Middle frontal gyrus (tissue), 1 donor: ENCODE data around the gene FAM163B.

Experiments used
- DNase-seq: peaks from one replicate; pipeline ENCODE4 v3.0.0-alpha.2; 2015; ENCODE audit warnings: low spot score; ENCODE audit errors: extremely low spot score

Gene FAM163B

DNA sequence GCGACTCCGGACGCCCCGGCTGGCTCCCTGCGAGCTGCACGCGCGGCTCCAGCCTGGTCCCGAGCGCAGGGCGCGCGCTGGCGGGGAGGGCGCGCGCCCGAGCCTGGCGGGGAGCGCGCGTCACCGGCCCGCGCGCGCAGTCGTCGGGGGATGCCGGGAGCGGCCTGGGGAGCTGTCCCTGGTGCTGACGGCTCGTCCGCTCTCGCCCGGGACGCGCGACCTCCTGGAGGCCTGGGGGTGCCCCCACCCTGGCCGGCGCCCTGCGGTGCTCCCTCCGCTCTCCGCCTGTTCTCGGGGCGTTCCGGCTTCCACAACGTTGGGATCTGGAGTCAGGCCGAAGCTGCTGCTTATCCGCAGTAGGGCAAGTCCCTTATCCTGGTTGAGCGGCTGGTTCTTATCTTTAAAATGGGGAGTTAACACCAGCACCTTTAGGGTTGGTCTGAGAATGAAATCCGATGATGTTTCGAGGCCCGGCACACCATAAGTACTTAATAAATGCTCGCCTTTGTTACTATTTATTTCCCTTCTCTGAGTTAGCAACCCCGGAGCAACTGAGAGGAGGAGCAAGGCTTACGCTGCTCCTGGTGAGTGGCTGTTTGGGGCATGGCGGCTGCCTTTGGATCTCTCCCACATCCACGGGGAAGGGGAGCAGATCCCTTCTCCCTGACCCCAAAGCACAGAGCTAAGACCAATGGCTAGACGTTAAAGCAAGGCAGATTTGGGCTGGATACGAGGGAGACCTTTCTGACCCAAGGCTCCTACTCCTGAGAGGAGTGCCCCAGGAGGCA, at the start of gene FAM163B:
Gene FAM163B, minus strand, starts transcription at position 79 of the 788 bp plus-strand sequence. CDS start 29,166 bp downstream, outside the sequence.
- no peak for DNase-seq

DNA sequence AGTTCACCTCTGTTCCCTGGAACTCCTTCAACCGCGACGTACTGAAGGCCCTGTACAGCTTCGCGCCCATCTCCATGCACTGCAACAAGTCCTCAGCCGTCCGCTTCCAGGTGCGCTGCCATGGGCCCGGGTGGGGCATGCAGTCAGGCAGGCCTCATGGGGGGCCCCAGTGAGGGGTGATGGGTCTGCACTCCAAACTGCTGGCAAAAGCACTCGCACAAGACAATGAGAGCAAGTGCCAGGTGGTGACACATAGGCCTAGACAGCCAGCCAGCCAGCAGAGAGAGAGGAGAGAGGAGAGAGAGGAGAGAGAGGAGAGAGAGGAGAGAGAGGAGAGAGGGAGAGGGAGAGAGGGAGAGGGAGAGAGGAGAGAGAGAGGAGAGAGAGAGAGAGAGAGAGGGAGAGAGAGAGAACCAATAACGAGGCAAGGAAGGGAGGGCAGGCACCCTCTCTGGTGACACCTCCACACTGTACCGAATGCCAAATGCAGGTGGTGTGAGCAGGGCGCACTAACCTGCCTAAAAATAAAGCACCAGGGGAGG, 48.0 kb upstream of the FAM163B start:
- DNase-seq: no peak

DNA sequence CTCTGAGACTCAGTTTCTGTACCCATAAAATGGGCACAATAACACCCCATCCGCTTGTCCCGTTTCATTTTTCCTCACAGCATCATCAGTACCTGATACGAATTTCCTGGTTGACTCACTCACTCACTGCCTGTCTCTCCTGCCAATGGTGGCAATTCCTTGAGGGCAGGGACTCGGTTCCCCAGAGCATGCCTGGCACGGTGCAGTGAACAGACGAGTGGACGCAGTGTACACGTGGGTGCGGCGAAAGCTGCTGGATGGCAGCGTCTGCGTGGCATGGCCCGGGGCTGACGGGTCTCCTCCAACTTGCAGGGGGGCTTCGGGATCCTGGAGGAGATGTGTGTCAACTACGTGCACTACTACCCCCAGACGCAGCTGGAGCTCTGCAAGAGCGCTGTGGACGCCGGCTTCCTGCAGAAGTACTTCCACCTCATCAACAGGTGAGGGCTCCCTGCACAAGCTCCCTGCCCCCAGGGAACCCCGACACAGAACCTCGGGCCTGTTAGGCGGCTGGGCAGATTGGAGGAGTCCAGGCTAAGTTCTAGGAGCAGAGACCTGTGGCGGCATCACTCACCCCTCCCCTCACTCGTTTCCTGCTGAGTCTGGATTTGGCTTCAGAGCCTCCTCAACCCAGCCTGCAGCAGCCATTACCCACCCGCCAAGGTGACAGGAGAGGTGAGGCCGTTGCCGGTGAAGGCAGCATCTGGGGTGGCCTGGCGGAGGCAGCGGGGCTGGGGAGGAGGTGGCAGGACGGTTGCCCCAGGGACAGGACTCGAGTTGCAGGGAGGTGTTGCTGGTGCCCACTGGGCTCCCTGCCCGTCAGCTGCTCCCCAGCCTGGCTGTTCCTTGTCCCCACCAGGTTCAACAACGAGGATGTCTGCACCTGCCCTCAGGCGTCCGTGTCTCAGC, 47.3 kb upstream of the FAM163B start:
- no peak for DNase-seq

DNA sequence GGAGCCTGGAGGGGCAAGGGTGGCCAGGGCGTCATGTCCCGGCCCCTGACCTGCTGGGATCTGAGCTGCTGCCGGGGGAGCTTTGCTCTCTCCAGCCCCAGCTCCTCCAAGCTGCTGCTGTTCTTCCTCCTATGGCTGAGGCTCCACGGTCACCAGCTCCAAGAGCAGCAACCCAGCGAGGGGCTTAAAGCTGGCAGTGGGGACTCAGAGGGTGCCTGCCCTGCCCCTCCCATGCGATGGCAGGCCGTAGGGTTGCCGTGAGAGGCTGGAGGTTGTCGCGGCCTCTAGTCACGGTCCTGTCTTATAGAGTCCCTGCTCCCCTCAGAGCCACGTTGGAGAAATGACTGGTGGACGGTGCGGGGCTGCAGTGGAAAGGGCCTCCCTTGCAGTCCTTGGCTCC, 46.5 kb upstream of the FAM163B start:
- no peak for DNase-seq

DNA sequence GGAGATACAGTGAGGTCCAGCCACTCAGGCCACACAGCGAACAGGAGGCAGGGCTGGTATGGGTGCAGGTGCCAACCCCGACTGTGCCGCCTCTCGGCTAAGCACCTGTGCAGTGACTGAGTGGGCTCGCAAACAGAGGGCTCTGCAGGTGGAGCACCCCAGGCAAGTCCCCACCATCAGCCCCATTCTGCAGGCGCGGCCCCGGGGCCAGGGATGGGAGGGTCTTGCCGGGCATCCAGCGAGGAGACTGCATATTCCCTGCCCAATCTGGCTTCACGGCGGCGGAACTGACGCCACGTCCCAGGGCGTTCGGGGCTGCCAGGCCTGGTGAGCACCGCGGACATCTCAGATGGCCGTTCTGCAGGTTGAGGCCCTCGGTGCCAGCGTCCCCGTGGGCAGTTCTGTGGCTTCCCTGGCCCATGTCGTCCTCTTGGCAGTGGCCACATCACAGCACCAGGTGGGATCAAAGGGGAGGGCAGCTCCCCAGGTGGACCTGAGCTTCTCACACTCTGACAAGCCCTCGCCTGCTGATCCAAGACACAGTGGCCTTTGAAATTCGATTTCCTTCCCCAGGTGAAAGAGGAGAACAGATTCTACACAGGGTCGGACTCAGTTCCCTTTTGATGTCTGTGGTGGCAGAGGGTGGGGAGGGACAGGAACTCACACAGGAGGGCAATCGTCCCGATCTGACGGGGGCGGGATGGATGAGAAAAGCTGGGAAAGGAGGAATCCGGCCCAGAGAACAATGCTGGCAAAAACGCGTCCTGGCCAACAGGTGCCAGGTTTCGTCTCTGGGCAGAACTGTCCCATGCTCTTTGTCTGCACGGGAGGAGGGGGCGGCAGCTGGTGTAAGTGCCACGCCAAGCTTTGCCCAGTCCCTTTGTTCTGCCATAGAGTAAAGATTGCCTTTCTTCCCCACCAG, 45.8 kb upstream of the FAM163B start:
- no peak for DNase-seq

DNA sequence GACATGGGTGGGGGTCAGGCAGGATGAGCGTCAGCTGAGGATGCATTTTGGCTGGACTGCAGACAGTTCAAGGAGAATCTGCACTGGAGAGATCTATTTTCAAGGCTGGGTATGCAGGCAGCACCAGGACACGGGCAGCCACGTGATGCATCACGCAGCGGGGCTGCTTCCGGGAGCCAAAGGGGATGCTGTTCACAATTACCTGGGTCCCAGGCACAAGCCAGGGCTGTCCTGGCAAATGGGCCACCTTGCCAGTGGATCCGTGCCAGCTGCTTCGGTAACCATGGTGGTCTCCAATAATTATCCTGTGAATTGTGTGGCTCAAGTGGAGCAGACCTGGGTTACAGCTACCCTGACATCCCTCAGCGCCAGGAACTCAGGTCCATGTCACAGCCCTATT, 44.4 kb upstream of the FAM163B start:
- DNase-seq: no peak

DNA sequence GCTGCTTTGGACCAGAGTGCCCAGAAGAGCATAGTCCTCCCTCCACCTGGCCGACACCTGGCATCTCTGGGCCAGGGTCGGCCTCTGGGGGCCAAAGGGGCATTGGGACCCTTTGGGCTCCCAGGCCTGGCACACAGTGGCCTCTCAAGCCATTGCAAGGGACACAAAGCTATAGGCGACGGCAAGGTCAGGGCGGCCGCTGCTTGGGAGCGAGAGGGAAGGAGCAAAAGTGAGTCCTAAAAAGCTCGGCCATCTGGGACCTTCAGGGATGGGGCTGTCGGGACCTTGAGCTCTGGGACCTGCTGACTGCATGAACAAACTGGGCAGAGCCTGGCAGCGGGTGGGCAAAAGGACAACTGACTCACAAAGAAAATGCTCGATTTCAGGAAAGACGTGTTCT, 40.8 kb upstream of the FAM163B start:
- DNase-seq: no peak

DNA sequence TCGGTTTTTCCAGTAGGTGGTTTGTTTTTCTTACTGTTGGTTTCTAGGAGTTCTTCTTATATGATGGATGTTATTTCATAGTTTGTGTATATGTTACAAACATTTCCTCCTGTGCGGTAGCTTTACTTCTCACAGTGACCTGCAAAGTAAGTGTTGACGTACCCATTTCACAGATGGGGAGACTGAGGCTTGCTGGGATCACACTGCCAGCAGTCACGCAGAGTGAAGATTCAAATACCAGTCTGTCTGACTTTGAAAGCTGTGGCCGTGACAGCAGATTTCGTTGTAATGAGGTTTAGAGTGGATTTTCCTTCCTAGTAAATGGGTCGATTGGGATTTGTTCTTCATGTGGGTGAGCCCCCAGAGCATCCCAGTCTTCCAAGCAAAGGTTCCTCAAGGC, 40.0 kb upstream of the FAM163B start:
- no peak for DNase-seq

DNA sequence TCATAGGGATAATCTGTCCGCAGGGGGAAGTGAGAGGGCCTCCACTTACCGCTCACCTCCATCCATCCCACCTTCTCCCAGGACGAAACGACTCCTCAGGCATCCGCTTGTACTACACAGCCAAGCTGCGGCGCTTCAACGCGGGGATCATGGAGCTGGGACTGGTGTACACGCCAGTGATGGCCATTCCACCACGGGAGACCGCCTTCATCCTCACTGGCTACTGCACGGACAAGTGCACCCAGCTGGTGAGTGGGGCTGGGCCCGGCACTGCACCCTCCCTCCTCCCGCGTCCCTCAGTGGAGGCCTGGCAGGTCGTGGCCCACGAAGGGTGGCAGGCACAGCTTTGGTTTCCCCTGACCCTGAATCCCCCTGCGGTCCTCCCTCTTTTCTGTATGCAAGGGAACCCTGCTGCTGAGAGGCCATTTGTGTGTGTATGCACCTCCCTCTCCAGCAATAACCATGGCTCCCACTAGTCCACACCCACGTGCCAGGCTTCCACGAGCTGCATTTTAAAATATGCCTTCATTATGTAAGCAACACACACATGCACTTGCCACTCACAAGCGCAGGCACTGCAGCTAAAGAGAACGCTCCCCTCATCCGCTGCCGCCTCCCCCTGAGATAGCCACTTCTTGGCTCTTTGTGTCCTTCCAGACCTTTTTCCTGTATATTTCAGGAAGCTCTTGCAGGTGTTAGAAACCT, 38.7 kb upstream of the FAM163B start:
- DNase-seq: no peak

DNA sequence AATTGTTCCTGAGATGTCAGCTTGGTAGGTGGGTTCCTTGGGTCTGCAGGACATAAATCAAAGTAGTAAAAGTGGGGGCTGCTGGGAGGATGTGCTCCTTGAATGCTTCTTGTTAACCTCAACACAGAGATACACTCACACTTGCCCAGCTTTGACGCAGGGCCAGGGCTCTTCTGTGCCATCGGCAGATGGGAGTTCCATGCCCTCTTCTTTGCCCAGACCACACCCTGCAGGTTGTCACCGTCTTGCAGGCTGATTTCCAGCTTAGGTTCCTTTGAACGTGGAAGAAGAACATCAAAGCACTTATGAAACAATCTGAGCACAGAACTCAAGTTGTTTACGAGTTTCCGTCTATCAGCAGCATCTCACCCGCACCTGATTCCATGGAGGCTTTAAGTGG, 38.0 kb upstream of the FAM163B start:
- DNase-seq: no peak

DNA sequence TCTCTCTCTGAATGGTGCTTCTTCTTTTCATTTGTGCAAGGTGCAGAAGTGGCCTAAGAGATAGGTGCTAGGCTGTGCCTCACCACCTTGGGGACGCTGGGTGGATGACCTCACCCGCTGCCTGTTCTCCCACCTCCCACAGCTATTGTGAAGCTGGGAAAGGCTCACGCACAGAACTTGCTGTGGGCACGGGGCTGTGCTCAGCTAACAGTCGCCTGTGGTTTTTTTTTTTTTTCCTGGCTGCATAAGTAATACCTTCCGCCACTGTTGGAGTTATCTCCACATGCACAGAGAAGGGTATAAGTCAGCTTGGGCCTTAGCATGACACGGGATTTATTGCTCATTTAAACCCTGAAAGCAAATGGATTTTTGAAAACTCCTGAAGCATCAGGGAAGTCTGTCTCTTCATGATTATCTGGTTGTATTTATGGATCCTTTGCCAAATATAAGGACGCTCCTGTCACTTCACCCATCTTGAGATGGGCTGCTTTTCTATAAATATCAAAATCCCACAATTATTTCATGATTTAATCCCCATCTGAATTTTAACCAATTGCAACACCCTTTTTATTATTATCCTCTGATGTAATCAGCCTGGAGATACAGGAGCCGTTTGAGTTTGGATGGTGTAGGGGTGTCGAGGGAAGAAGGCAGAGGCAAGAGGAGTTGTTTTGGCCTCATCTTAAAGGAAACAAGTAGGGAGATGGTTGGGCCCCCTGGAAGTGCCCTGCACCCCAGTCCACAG, 36.0 kb upstream of the FAM163B start:
- no peak for DNase-seq

DNA sequence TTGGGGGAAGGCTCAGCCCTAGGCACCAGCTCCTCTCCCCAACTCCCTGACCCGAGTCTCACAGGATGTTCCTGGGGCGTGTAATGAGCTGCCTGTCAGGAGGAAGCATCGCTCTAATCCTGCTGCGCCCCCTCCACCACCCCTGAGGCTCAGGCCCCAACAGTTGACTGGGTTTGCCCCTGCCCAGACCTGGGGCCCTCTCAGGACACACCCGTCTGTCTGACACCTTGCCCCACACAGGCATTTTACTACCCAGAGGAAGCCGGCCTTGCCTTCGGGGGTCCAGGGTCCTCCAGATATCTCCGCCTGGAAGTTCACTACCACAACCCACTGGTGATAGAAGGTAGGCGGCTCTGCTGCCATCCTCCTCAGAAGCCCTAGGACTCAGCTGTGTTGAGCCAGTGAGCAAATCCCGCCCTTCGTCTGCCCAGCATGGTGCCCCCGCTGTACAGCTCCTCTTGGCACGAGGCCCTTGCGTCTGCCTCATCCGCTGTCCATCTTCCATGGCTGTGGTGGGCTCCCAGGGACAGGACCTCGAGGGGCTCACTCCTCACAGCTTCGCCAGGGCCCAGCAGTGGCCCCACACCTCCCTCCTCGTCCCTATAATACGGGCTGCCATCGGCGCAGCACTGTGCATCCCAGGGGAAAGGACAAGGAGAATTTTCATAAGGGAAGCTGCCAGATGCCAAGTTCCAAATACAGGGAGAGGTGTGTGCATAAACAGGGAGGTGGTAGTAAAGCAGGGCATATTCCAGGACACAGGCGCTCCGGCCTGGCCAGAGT, 35.0 kb upstream of the FAM163B start:
- no peak for DNase-seq

DNA sequence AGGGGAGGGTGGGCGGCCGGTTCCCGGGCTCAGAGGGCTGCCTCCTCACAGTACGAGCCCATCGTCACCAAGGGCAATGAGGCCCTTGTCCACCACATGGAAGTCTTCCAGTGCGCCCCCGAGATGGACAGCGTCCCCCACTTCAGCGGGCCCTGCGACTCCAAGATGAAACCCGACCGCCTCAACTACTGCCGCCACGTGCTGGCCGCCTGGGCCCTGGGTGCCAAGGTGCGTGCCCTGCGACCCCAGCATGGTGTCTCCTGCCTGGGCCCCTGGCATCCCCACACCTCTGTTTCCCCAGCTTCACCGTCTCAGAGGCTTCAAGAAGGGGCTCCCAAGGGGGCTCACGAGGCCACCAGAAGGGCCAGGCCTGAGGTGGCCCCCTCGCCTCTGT, 34.2 kb upstream of the FAM163B start:
- DNase-seq: no peak

DNA sequence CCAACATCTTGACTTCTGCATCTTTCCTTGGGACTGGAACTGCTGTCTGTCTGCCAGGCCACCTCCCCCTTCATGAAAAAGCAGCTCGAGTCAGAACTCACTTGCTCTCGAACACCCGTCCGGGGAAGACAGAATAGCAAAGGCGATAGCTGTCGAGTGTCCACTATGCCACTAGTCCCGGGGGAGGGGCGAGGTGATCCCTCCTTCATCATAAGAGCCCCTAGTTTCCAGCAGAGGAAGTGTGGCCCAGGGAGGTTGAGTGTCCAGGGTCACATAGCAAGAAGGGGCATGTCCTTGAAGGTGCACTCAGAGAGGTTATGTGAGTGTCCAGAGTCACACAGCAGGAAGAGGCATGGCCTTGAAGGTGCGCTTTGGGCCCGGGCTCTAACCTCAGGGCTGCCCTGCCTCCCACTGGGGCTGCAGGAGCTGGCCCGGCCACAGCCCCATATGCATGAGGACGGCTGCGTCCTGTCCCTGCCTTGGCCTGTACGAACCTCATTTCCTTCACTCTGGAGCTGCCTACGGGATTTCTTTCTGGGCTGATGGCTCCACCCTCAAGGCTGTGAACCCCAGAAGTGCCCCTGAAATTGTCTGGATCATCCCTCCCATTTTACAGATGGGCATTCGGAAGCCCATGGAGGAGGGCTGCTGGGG, 33.6 kb upstream of the FAM163B start:
- no peak for DNase-seq

DNA sequence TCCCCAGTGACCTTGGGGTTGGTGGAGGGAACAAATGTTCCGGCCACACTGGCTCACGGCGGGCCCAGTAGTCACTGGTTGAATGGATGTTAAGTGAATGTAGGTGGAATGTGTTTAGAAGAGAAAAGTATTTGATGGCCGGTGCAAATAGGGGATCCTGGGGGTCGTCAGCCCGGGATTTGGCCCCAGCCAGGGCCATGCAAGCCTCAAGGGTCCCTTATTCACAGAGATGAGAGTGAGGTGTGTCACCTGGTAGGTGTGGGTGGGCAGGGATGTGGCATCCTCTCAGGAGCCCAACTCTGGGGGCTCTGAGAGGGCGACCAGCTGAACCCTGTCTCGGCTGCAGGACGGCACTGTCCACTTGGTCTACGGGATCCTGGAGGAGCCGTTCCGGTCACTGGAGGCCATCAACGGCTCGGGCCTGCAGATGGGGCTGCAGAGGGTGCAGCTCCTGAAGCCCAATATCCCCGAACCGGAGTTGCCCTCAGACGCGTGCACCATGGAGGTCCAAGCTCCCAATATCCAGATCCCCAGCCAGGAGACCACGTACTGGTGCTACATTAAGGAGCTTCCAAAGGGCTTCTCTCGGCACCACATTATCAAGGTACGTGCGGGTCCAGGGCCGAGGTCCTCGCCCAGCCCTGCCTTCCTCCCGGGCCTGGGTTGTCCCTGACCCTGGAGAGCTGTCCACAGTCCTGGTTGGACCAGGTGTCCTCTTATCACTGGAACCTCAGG, 32.8 kb upstream of the FAM163B start:
- DNase-seq: no peak

DNA sequence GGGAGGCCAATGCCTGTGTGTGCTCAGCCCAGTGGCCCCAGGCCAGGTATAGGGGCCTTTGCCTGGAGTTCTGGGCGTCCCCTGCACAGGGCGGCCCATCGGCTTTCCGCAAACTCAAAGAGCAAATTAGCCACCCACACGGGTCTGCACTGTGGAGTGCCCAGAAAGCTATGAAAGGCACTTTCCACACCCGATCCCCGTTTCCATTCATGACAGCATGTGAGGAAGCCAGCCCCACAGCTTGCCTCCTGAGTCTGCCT, 32.1 kb upstream of the FAM163B start:
- DNase-seq: no peak

DNA sequence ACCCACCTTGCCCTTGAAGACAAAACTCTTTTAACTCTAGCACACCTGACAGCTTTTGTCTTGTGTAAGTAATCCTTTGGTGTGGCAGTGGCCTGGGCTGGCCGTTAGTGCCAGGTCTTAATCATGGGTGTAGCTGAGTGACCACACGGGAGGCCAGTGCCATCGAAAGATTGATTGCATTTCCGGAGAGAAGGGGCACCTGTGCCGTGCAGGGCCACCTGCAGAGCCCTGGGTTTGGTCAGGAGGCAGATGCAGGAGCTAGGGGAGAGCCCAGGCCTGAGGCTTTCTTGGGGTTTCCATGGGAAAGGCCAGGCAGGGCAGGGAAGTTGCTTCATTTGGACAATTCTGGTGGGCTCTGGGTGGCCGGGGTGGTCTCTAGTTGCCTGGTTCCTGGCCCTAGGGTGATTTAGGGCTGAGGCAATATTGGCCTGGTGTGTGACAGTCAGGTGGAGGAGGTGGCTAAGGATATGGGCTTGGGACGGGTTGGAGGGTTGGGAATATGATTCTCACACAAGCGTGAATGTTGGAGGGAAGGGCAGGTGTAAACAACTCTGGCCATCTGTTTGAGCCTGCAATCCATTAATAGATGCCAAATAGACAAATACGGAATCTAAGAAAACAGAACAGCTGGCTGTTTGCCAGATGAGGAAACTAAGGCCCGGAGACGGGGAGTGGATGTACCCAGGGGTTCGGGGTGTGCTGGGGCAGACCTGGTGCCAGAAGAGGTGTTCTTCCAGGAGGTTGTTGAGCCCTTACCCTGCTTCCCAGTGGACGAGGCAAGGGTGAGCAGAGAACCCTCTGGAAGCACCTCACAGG, 31.6 kb upstream of the FAM163B start:
- DNase-seq: no peak
